ENCODE data around the gene DNAJC3.

GRCh38 chr13:95797016-95797415 is 120.1 kb downstream of the DNAJC3 start:
- TF ChIP-seq, protein P1, sequence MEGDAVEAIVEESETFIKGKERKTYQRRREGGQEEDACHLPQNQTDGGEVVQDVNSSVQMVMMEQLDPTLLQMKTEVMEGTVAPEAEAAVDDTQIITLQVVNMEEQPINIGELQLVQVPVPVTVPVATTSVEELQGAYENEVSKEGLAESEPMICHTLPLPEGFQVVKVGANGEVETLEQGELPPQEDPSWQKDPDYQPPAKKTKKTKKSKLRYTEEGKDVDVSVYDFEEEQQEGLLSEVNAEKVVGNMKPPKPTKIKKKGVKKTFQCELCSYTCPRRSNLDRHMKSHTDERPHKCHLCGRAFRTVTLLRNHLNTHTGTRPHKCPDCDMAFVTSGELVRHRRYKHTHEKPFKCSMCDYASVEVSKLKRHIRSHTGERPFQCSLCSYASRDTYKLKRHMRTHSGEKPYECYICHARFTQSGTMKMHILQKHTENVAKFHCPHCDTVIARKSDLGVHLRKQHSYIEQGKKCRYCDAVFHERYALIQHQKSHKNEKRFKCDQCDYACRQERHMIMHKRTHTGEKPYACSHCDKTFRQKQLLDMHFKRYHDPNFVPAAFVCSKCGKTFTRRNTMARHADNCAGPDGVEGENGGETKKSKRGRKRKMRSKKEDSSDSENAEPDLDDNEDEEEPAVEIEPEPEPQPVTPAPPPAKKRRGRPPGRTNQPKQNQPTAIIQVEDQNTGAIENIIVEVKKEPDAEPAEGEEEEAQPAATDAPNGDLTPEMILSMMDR (IDR thresholded peaks at IDR 0.05) = no peak
- no peak for TF ChIP-seq EP300 (IDR thresholded peaks at IDR 0.05)
- TF ChIP-seq POLR2A (IDR thresholded peaks at IDR 0.05) = no peak
